Fibroblast of mammary gland (primary cell): ENCODE results near the gene DTNBP1.

ENCODE experiments used
- DNase-seq: peaks from one replicate; pipeline ENCODE4 v3.0.0-alpha.2; 2010; ENCODE audit warnings: low read depth
- H3K4me3 ChIP-seq: 2 replicates; pipeline ENCODE4 v1.5.1; 2011; ENCODE audit warnings: low read depth, mild to moderate bottlenecking, low read length, moderate library complexity; ENCODE audit not compliant: control insufficient read depth
- CTCF ChIP-seq: conservative IDR thresholded peaks from 2 replicates; pipeline ENCODE4 v1.5.1; 2011; ENCODE audit warnings: low read depth, low read length, inconsistent platforms; ENCODE audit not compliant: control insufficient read depth, insufficient read depth

The DTNBP1 gene

GRCh38 chr6:15594512-15595259, 68.1 kb downstream of the DTNBP1 start:
- DNase-seq: no peak
- TF ChIP-seq CTCF: no peak
- H3K4me3 ChIP-seq: no peak overlapping the region

DNA sequence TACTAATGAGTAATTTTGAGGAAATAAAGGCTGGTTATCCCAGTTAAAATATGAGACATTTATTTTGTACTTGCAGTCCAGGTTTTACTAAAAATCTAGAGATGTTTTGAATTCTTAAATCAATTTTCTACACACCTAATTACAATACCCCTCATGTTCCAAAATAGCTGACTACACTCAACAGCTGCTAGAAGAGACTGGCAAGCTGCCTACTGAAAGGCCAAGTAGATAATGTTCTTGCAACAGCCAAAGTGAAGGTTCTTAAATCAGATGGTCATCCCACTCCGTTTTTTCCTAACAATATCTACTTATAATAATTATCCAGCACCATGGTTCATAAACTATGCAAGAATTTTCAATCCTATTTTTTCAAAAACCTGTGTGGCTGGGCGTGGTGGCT, 69.0 kb downstream of the DTNBP1 start:
- TF ChIP-seq CTCF: no peak
- H3K4me3 ChIP-seq: no peak overlapping the region
- peak; percentile 24 for DNase-seq

DNA sequence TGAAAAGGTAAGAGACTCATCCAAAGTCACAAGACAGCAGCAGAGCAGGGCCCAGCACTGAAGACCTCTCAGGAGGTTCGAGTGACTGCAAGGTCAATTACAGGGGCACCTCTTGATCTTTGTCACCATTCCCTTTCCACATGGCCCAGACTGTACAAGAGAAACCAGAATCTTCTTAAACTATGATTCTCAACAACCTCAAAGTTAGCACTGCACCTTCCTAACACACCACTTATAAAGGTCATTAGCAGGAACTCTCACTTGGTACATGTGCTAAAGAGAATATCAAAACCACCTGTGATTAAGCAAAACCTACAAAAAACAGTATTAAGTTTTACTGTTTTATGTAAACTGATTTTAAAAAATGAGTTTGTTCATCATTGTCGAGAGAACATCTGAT, 70.2 kb downstream of the DTNBP1 start:
- DNase-seq: no peak

GRCh38 chr6:15588971-15589634, 73.7 kb downstream of the DTNBP1 start:
- DNase-seq: peak; percentile 84
- no peak for TF ChIP-seq CTCF
- H3K4me3 ChIP-seq: no peak overlapping the region

More for the DNA sequence above, 70.2 kb downstream of the DTNBP1 start:
- no peak overlapping the region for H3K4me3 ChIP-seq
- no peak for TF ChIP-seq CTCF

GRCh38 chr6:15586503-15586902, 76.3 kb downstream of the DTNBP1 start:
- no peak overlapping the region for H3K4me3 ChIP-seq
- DNase-seq: no peak
- TF ChIP-seq CTCF: no peak

- no peak for DNase-seq
- no peak for TF ChIP-seq CTCF
Observed at GRCh38 chr6:15585760-15586214, 77.0 kb downstream of the DTNBP1 start.

More at GRCh38 chr6:15585760-15586214, 77.0 kb downstream of the DTNBP1 start:
- H3K4me3 ChIP-seq: no peak overlapping the region
